GM13977 (cell line): ENCODE results near the gene NXF1.

ENCODE experiments used
- DNase-seq: peaks from one replicate; pipeline ENCODE4 v3.0.0; 2012; ENCODE audit warnings: low spot score
- CTCF ChIP-seq: IDR thresholded peaks from 2 replicates; pipeline ENCODE4 v1.5.1; 2012; ENCODE audit warnings: mild to moderate bottlenecking, control low read depth; ENCODE audit not compliant: insufficient read depth; ENCODE audit errors: extremely low read depth, missing control alignments
- in situ Hi-C: fragments of 300-500 bp; cut with MboI; formaldehyde crosslinking; loops from one replicate; pipeline ENCODE4 v1.12.0; 2022; ENCODE audit warnings: low sequenced_read_pairs, low pct_unique_long_range_greater_than_20kb, mixed read lengths, inconsistent platforms; ENCODE audit not compliant: unreplicated experiment

The NXF1 gene

GRCh38 chr11:62786318-62787004 is 18.8 kb downstream of the NXF1 start:
- in situ Hi-C loops: no loop called here
- peak; percentile 99 for TF ChIP-seq CTCF
- DNase-seq: peak; percentile 94

- DNase-seq: no peak
- in situ Hi-C loops: no loop called here
- TF ChIP-seq CTCF: no peak
Measured at GRCh38 chr11:62782753-62783152, 22.5 kb downstream of the NXF1 start.

GRCh38 chr11:62778441-62778840 is 26.8 kb downstream of the NXF1 start:
- no peak for TF ChIP-seq CTCF
- DNase-seq: no peak
- in situ Hi-C loops: no loop called here

GRCh38 chr11:62777389-62777788 is 27.9 kb downstream of the NXF1 start:
- peak; percentile 52 for DNase-seq

GRCh38 chr11:62775646-62776045 is 29.6 kb downstream of the NXF1 start:
- DNase-seq: no peak
- in situ Hi-C loops: no loop called here
- TF ChIP-seq CTCF: no peak

More at GRCh38 chr11:62777389-62777788, 27.9 kb downstream of the NXF1 start:
- in situ Hi-C loops: no loop called here
- TF ChIP-seq CTCF: no peak

- DNase-seq: no peak
- TF ChIP-seq CTCF: no peak
- in situ Hi-C loops: no loop called here
Measured at GRCh38 chr11:62774407-62774806, 30.8 kb downstream of the NXF1 start.
